Hepatic stellate cell (primary cell): ENCODE results near the gene DOCK6.
A peak's percentile ranks its signal among the peaks of the same experiment; 100 is the strongest.
"Not testable (repeated sequence)": the region's sequence is repeated elsewhere in the genome, so short reads cannot be mapped to it uniquely, and the experiment has no call there.

Experiments used
- DNase-seq: peaks from one replicate; pipeline ENCODE4 v3.0.0; 2011; ENCODE audit warnings: low spot score

The DOCK6 gene

DNA sequence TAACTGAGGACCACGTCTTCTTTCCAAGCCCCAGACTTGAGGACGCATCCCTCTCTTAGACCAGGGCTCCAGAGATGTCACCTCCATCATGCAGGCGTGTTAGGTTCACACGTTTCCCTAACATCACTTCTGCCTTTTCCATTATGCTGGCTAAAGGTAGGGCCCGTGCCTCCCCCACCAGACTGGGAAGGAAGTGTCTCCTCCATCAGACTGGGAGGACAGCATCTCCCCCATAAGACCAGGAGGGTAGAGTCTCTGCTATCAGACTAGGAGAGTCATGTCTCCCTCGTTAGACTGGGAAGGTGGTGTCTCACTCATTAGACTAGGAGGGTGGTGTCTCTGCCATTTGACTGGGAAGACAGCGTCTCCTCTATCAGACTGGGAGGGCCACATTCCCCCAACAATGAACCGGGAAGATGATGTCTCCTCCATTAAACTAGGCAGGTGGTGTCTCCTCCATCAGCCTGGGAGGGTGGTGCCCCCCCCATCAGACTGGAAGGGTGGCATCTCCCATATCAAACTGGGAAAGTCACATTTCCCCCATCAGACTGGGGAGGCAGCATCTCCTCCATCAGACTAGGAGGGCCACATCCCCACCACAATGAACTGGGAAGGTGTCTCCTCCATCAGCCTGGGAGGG, 88.7 kb downstream of the DOCK6 start:
- DNase-seq = no peak

DNA sequence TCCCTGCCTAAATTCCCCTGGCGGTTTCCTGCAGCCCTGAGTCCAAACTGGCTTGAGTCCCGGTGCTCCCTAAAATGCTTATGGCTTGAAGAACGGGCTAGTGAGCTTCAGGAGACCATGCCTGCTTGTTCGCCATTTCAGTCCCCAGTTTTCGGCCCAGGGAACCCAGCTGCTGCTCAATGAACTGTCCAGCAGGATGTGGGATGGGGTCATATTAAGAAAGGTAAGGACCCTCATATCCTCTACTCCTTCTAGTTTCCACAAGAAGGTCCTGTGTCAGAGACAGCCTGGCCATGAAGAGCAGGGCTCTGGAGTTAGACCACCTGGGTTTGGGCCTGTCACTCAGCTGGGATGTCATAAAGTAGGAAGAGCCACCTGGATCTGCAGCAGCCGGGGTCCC, 89.7 kb downstream of the DOCK6 start:
- DNase-seq = no peak

DNA sequence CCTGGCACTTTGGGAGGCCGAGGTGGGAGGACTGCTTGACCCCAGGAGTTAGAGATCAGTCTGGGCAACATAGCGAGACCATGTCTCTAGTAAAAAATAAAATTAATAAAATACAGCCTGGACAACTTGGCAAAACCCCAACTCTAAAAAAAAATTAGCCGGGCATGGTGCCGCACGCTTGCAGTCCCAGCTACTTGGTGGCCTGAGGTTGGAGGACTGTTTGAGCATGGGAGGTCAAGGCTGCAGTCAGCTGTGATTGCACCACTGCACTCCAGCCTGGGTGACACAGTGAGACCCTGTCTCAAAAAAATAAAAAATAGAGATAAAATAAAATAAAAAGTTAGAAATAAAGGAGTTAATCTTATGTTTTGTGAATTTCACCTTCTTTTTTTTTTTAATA, 91.2 kb downstream of the DOCK6 start:
- no peak for DNase-seq

DNA sequence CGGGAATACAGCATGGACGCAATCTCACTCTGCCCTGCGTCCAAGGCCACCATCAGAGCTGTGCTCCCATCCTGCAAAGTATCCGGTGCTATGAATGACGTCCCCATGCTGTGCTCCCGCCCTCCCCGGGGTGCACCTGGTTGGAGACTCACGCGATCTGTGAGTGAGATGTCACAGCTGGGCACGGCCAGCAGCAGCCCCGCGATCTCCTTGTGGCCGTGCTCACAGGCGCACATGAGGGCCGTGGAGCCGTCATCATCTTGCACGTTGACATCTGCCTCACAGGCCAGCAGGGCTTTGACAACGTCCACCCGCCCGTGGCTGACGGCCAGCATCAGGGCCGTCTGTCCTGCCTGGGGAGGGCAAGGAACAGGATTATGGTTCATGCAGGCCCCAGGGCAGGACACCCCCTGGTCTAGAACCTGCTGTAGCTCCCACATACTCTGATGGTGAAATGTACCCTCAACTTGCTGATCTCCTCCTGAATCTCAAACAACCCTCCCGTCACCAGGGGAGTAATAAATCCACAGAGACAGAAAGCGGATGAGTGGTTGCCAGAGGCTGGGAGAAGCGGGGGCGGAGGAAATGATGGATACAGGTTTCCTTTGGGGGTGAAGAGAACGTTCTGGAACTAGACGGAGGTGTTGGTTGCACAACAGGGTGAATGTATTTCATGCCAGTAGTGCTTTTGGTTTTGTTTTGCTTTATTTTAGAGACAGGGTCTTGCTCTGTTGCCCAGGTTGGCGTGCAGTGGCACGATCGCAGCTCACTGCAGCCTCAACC, 92.2 kb downstream of the DOCK6 start:
- DNase-seq = no peak

DNA sequence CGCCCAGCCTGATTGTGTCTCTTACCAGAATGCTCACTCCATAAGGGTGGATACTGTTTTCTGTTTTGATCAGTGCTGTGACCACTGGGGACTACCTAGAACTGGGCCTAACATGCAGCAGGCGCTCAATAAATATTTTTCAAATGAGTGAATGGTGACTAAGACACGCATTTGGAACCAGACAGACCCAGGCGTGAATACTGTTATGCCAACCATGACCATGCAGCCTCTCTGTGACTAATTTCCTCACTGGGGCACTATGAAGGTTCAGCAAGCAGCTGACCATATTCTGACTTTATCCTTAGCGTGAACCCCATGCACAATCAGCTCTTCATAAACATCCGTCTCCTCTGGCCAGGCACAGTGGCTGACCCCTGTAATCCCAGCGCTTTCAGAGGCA, 93.8 kb downstream of the DOCK6 start:
- DNase-seq = peak; percentile 95

DNA sequence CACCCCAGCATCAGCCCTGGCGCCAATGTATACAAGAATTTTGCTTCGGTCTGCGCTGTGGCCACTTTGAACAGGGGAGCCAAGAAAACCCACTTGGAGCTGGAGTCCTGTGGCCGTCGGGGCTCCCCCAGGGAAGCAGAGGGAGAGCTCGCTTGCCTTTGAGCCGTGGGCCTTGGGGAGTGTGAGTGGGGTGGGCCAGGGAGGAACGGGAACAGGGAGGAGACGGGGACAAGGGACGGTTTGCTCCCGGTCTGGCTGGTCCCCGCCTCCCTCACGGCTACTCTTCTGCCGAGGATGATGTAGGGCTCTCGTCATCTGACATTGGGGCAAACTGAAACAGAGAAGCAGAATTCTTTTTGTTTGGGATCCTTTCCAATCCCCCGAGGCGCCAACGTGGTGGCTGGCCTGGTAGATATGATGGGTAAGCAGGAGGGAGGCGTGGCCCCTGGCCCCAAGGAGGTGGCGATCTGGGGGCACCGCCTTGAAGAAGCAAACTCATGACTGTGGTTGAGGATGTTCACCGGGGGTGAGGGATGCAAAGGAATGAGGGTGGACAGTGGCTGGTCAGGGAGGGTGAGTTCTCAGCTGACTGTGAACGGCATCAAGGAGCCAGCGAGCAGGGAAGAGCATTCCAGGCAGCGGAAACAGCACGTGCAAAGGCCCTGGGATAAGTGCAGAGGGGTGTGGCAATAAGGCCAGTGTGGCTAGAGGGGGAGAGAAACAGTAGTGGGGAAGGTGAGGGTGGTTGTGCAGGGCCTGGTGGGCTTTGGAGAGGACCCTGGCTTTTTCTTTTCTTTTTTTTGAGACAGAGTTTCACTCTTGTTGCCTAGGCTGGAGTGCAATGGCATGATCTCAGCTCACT, 95.8 kb downstream of the DOCK6 start:
- DNase-seq = no peak

DNA sequence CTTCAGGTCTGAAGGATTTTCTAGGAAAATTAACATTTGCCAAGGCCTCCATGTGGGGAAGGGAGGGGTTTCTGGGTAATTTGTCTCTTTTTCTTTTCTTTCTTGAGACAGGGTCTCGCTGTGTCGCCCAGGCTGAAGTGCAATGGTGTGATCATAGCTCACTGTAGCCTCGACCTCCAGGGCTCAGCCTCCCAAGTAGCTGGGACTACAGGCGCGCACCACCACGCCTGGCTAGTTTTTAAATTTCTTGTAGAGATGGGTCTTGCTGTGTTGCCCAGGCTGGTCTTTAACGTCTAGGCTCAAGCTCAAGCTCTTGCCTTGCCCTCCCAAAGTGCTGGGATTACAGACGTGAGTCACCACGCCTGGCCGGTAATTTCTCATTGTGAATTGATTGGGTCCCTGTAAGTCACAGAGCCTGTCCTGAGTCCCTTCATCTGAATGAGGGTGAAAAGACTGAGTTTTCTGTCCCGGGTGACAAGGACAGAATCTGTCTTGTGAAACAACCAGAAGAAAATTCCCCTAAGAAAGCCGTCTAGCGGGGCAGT, 96.8 kb downstream of the DOCK6 start:
- DNase-seq = no peak

DNA sequence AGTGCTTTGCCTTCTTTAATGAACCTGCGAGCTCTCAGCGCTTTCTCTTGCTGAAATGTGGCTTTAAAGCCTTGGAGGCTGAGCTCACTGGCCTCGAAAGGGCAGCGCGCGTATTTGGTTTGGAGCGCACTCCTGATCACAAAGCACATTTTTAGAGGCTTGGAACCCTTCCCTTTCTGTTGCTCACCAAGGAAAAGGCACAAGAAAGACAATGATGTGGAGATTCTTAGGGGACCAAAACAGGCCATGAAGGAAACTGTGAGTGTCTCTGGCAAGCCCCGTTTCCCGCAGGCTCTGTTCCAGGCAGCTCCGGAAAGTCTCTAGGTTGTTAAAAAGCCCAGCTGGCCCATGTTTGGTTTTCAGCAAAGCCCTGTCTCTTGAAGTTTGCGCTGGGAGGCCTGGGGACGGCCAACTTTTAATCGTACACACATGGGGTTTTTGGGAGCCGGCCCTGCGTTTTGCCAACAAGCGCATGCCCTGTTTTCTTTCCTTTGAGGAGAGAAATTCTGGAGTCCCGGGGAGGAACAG, 97.4 kb downstream of the DOCK6 start:
- DNase-seq = no peak

DNA sequence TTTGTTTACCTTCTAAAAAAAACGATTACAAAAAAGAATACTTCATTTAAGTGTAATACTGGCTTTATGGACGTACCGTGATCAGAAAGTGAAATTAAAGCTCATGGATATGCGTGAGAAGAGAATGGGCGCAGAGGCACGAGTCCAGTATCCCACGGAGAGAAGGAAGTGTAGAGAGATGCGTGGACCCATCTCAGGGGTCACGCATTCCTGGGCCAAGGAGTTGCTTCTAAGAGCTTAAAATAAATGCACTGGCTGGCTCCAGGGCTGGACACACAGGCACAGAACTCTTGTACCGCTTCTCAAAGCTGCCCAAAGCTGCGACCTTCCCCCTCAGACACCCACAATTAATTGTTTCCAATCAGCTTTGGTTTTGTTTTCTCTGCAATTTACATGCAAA, 98.0 kb downstream of the DOCK6 start:
- DNase-seq = no peak

DNA sequence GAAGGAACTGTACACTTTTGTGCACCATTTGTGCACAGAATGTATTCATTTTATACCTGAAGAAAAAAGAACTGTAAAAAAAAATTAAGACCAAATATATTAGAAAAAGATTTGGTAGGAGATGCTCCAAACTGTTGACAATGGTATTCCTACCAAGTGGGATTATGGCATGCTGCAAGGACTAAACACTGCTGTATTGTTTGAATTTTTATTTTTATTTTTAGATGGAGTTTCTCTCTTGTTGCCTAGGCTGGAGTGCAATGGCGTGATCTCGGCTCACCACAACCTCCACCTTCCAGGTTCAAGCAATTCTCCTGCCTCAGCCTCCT, 101.9 kb downstream of the DOCK6 start:
- not testable (repeated sequence) for DNase-seq

DNA sequence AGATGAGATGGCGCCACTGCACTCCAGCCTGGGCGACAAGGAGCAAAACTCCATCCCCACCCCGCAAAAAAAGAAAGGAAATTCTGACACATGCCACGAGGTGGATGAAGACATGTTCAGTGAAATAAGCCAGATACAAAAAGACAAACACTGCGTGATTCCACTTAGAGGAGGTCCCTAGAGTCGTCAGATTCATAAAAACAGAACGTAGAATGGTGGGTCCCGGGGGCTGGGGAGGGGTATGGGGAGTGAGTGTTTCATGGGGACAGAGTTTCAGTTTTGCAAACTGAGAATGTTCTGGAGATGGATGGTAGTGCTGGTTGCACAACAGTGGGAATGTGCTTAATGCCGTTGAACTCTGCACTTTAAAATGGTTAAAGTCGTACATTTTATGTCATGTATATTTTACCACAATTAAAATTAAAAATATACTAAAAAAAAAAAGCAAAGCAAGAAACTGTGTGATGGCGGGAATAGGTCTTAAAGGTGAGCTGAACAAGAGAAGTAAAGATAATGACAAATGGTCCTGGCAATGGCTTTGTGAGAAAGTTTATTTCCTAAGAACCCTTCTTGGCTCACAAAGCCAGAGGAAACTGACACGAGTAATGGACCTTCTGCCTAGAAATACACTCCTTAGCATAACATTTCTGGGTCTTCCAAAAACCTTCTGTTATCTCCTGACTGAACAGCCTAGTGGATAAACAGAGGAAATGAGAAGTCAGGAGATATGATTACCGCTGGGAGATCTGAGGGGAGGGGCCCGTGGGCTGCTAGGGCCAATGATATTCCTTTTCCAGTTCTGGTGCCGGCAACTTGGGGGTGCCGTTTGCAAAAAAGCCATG, 102.5 kb downstream of the DOCK6 start:
- DNase-seq = peak; percentile 63

DNA sequence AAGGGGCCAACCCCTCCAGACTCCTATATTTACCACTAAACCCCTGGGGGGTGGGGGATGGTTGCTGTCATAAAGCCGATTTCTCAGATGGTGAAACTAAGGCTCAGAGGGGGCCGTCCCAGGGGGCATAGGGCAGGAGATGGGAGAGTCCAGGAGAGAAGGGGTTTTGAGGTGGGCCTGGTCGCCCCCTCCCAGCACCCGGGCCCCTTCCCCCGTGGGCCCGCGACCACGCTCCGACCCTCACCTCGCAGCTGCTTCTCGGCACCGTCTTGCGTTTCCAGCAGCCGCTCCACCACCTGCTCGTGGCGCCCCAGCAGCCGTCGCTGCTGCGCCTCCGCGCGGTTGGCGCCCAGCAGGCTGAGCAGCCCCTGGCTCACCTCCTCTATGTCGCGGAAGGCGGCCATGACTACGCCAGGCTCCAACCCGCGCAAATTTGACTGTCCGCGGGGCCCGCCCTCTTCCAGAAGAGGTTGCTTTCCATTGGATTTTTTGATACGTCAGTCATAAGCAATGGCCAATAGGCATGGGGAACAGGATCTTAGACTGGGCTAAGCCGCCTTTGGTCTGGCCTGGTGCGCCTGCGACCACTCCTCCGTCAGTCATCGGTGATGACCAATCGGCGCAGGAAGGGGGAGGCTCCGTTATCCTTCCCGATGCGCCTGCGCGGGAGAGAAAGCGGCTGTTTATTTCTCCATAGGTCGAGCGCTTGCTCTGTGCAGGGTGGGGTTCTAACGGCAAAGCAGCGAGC, 106.8 kb downstream of the DOCK6 start, which contains the start of gene SPC24:
Gene SPC24, minus strand, starts transcription at position 410 of the 748 bp plus-strand sequence. Its CDS starts 6 bp downstream, at position 404.
- peak; percentile 100 for DNase-seq

DNA sequence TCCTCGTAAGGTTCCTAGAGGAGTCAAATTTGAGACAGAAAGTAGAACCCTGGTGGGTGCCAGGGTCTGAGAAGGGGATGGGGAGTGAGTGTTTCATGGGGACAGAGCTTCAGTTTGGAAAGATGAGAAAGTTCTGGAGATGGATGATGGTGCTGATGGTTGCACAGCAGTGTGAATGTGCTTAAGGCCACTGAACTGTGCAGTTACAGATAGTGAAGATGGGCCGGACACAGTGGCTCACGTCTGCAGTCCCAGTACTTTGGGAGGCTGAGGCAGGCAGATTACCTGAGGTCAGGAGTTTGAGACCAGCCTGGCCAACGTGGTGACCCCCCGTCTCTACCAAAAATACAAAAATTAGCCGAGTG, 107.7 kb downstream of the DOCK6 start:
- DNase-seq = no peak

DNA sequence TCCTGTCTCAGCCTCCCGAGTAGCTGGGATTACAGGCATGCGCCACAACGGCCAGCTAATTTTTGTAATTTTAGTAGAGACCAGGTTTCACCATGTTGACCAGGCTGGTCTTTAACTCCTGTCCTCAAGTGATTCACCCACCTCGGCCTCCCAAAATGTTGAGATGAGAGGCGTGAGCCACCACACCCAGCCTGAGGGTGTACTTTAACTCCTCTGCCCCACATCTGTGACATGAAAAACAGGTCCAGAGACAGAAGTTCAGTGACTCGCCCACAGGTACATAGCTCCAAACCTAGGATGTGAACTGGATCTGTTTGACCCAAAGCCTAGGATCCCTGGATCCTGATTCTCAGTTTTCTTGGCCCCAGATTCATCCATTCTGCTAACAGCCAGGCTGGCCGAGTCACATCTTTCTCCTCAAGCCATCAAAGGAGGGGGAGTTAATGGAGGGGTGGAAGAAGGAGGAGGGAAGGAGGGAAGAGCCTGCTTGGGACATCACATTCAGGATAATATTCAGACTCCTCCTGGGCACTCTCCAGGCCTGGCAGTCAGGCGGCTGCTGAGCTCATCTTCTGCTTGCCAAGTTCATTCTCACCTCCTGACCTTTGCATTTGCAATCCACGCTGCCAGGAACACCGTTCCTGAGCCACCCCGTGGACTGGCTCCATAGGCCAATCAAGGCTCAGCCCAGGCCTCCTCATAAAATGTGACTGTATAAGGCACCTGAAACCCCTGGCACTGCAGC, 109.8 kb downstream of the DOCK6 start:
- DNase-seq = peak; percentile 43

DNA sequence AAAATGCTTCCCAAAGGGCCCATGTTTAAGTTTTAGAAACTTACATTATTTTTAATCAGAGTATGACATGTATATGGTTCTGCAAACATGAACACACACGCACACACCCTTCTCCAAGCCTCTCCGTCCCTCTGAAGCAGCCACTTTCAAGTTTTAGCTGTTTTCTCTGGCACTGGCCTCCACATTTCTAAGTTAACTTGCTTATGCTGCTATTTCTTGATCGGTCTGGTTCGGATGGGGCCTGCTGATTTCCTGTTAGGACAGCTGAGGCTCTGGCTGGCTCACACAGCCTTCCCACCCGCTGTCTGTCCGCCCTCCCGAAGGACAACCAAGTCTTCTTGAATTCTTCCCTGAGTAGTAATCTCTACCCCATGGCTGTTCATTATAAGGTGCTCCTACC, 111.1 kb downstream of the DOCK6 start:
- DNase-seq = no peak
